Measurements from ENCODE around the gene SMPDL3A. TPM values are rescaled to one million over a fixed set of nuclear protein-coding genes. Genes with fewer than 3 reads are reported as not detected.

The SMPDL3A gene
- total RNA-seq, 2 experiments from 2014 or later: 0.19 TPM; not detected in 1

- ChIA-PET CTCF (no interaction called here), POLR2A (no interaction called here)
Measured at GRCh38 chr6:122772724-122773415, 16.2 kb upstream of the SMPDL3A start.

GRCh38 chr6:122775975-122776374 lies 13.1 kb upstream of the SMPDL3A start:
- CTCF ChIA-PET: no interaction called here
- POLR2A ChIA-PET: no interaction called here

GRCh38 chr6:122778302-122778701 lies 10.8 kb upstream of the SMPDL3A start:
- ChIA-PET POLR2A (no interaction called here), CTCF (no interaction called here)

- ChIA-PET CTCF (no interaction called here), POLR2A (no interaction called here)
Measured at GRCh38 chr6:122778985-122779661, 9.9 kb upstream of the SMPDL3A start.

- ChIA-PET POLR2A (no interaction called here), CTCF (no interaction called here)
Measured at GRCh38 chr6:122779667-122780066, 9.4 kb upstream of the SMPDL3A start, which contains the start of gene FABP7. FABP7 (plus strand) TSS chr6:122779716; CDS start chr6:122779795, 79 bp downstream.

GRCh38 chr6:122780114-122780513 lies 8.9 kb upstream of the SMPDL3A start:
- ChIA-PET CTCF (no interaction called here), POLR2A (no interaction called here)

- CTCF ChIA-PET: interaction anchor here (0.6 kb wide), 1 partner anchor 10 kb away, joined by 3 read pairs; no protein-coding TSS in a partner anchor
- POLR2A ChIA-PET: interaction anchor here (0.6 kb wide), 1 partner anchor 17 kb away, joined by 3 read pairs; no protein-coding TSS in a partner anchor
Measured at GRCh38 chr6:122781716-122782115, 7.3 kb upstream of the SMPDL3A start.

GRCh38 chr6:122783401-122783800 lies 5.7 kb upstream of the SMPDL3A start:
- ChIA-PET POLR2A (no interaction called here), CTCF (no interaction called here)

GRCh38 chr6:122785891-122786290 lies 3.2 kb upstream of the SMPDL3A start:
- CTCF ChIA-PET: no interaction called here
- POLR2A ChIA-PET: interaction anchor here (0.6 kb wide), 1 partner anchor 187 kb away, joined by 4 read pairs; no protein-coding TSS in a partner anchor

GRCh38 chr6:122787721-122788120 lies 1.3 kb upstream of the SMPDL3A start:
- POLR2A ChIA-PET: no interaction called here
- CTCF ChIA-PET: no interaction called here

GRCh38 chr6:122788208-122788607 lies 850 bp upstream of the SMPDL3A start:
- ChIA-PET CTCF (no interaction called here), POLR2A (interaction anchor here (0.8 kb wide), 1 partner anchor 10 kb away, joined by 3 read pairs; no protein-coding TSS in a partner anchor)

GRCh38 chr6:122788663-122789181 lies 336 bp upstream of the SMPDL3A start:
- POLR2A ChIA-PET: interaction anchor here (0.8 kb wide), 1 partner anchor 10 kb away, joined by 3 read pairs; no protein-coding TSS in a partner anchor
- CTCF ChIA-PET: no interaction called here

GRCh38 chr6:122790028-122790422 lies 967 bp downstream of the SMPDL3A start:
- CTCF ChIA-PET: no interaction called here
- POLR2A ChIA-PET: no interaction called here

GRCh38 chr6:122790423-122791309 lies 1.6 kb downstream of the SMPDL3A start:
- POLR2A ChIA-PET: no interaction called here
- CTCF ChIA-PET: no interaction called here

- ChIA-PET CTCF (no interaction called here), POLR2A (no interaction called here)
Measured at GRCh38 chr6:122791310-122791679, 2.2 kb downstream of the SMPDL3A start.

GRCh38 chr6:122792766-122793165 lies 3.7 kb downstream of the SMPDL3A start:
- CTCF ChIA-PET: no interaction called here
- POLR2A ChIA-PET: no interaction called here

GRCh38 chr6:122797537-122797936 lies 8.5 kb downstream of the SMPDL3A start:
- POLR2A ChIA-PET: no interaction called here
- CTCF ChIA-PET: no interaction called here

GRCh38 chr6:122798099-122798641 lies 9.1 kb downstream of the SMPDL3A start:
- POLR2A ChIA-PET: interaction anchor here (0.8 kb wide), 1 partner anchor 9 kb away, joined by 3 read pairs; the partner anchor contains the start of gene SMPDL3A
- CTCF ChIA-PET: no interaction called here

GRCh38 chr6:122799140-122799745 lies 10.2 kb downstream of the SMPDL3A start:
- CTCF ChIA-PET: no interaction called here
- POLR2A ChIA-PET: interaction anchor here (0.6 kb wide), 2 partner anchors 18 to 137 kb away, joined by 3 to 4 read pairs; no protein-coding TSS in a partner anchor

Data from activated CD8-positive, alpha-beta memory T cell treated with anti-CD3 and anti-CD28 coated beads for 36 hours (primary cell).